Measurements from ENCODE around the gene PCSK2. TPM values are rescaled to one million over a fixed set of nuclear protein-coding genes. Genes with fewer than 3 reads are reported as not detected.
A peak's percentile ranks its signal among the peaks of the same experiment; 100 is the strongest.

PCSK2 gene
- total RNA-seq, 1 donor from 2014 or later: not detected

GRCh38 chr20:17236766-17237165 lies 9.9 kb downstream of the PCSK2 start:
- no peak overlapping the region for H3K4me3 ChIP-seq (ENCODE audit: low read depth, low read length)
- no peak for TF ChIP-seq CTCF (conservative IDR thresholded peaks at IDR 0.05; ENCODE audit: low read depth, low read length)
- no peak for DNase-seq (ENCODE audit: low read depth)

- DNase-seq (ENCODE audit: low read depth): no peak
- TF ChIP-seq CTCF (conservative IDR thresholded peaks at IDR 0.05; ENCODE audit: low read depth, low read length): no peak
- no peak overlapping the region for H3K4me3 ChIP-seq (ENCODE audit: low read depth, low read length)
Observed at GRCh38 chr20:17248224-17248623, 21.4 kb downstream of the PCSK2 start.

- no peak for TF ChIP-seq CTCF (conservative IDR thresholded peaks at IDR 0.05; ENCODE audit: low read depth, low read length)
- no peak for DNase-seq (ENCODE audit: low read depth)
- H3K4me3 ChIP-seq (ENCODE audit: low read depth, low read length): no peak overlapping the region
Observed at GRCh38 chr20:17262786-17263185, 35.9 kb downstream of the PCSK2 start.

DNA sequence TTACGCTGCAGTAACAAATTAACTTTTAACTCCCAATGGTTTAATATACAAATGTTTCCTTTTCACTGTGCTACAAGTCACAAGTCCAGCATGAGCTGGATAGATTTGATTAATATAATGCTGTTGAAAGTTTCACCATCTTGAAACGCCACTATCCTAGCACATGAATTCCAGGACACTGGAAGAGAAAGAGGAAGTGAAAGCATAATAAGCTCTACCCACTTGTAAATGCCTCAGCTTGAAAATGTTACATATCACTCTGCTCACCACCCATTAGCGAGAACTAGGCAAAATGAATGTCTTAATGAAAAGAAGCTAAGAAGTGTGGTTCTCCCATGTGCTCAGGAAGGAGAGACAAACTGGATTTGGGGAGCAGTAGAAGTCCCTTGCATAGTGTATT lies 46.9 kb downstream of the PCSK2 start:
- TF ChIP-seq CTCF (conservative IDR thresholded peaks at IDR 0.05; ENCODE audit: low read depth, low read length): no peak
- no peak for DNase-seq (ENCODE audit: low read depth)
- H3K4me3 ChIP-seq (ENCODE audit: low read depth, low read length): no peak overlapping the region

DNA sequence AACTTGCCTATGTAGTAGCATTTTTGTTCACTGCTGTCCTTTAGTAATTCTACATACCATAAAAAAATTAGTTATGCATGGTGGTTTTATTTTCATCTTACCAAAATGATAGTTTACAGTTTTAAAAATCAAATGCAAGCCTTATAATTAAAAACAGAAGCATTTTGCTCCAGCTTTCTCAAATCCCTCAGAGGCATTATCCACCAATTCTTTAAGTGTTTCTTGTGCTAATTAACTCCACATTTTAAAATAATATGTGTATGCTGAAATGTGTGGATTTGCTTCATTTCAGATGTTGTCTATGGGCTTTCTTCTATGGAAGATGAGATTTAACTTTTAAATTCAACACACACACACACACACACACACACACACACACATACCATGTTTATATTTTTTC lies 49.3 kb downstream of the PCSK2 start:
- TF ChIP-seq CTCF (conservative IDR thresholded peaks at IDR 0.05; ENCODE audit: low read depth, low read length): no peak
- DNase-seq (ENCODE audit: low read depth): no peak
- no peak overlapping the region for H3K4me3 ChIP-seq (ENCODE audit: low read depth, low read length)

- no peak overlapping the region for H3K4me3 ChIP-seq (ENCODE audit: low read depth, low read length)
- TF ChIP-seq CTCF (conservative IDR thresholded peaks at IDR 0.05; ENCODE audit: low read depth, low read length): peak; percentile 65
- no peak for DNase-seq (ENCODE audit: low read depth)
Observed at GRCh38 chr20:17281478-17281877, 54.6 kb downstream of the PCSK2 start.

DNA sequence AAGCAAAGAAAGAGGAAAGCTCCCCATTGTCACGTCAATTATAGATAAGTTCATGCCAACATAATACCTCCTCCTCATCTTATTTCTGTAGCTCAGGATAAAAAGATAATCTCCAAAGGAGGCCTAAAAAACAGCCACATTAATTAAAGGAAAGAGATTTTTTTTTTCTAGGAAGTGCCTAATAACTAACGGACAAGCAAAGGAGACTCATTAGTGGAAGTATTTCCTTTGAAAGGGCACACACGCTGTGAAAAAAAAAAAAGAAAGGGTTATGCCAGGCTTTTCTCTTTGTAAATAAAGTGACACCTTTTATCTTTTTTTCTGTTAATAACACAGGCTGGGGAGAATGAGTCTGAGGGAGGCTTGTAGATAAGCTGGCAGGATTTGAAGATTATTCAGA lies 55.7 kb downstream of the PCSK2 start:
- DNase-seq (ENCODE audit: low read depth): no peak
- no peak for TF ChIP-seq CTCF (conservative IDR thresholded peaks at IDR 0.05; ENCODE audit: low read depth, low read length)

More for the DNA sequence above, 55.7 kb downstream of the PCSK2 start:
- H3K4me3 ChIP-seq (ENCODE audit: low read depth, low read length): no peak overlapping the region

Data from epithelial cell of proximal tubule (primary cell).